DOHH2 (cell line): ENCODE data around the gene SON.
A peak's percentile ranks its signal among the peaks of the same experiment; 100 is the strongest.

ENCODE experiments used
- H3F3A ChIP-seq: fragments of 200-600 bp; sonication (generic), shearing (Covaris generic); 2 replicates; pipeline ENCODE4 v1.6.0; 2016; ENCODE audit warnings: antibody characterized with exemption, mild to moderate bottlenecking; ENCODE audit not compliant: control insufficient read depth, insufficient read depth
- H3K27ac ChIP-seq: fragments of 200-600 bp; sonication (generic); 2 replicates; pipeline ENCODE4 v1.5.1; 2014; ENCODE audit warnings: low read depth, mild to moderate bottlenecking, low read length, moderate library complexity
- H3K27me3 ChIP-seq: fragments of 200-600 bp; sonication (generic); 2 replicates; pipeline ENCODE4 v1.6.1; 2014; ENCODE audit warnings: mild to moderate bottlenecking, low read length, mixed read lengths; ENCODE audit not compliant: control insufficient read depth
- H3K36me3 ChIP-seq: fragments of 200-600 bp; sonication (generic); 2 replicates; pipeline ENCODE4 v1.6.1; 2014; ENCODE audit warnings: mild to moderate bottlenecking, low read length, moderate library complexity, mixed read lengths; ENCODE audit not compliant: control insufficient read depth
- H3K4me1 ChIP-seq: fragments of 200-600 bp; sonication (generic); 2 replicates; pipeline ENCODE4 v1.6.1; 2014; ENCODE audit warnings: mild to moderate bottlenecking, low read length, mixed read lengths; ENCODE audit not compliant: control insufficient read depth
- H3K4me2 ChIP-seq: fragments of 200-600 bp; sonication (generic); 2 replicates; pipeline ENCODE4 v1.6.0; 2014; ENCODE audit warnings: mild to moderate bottlenecking, low read length, moderate library complexity
- H3K4me3 ChIP-seq: fragments of 200-600 bp; sonication (generic); 2 replicates; pipeline ENCODE4 v1.5.1; 2014; ENCODE audit warnings: mild to moderate bottlenecking, low read length, mixed read lengths
- H3K79me2 ChIP-seq: fragments of 200-600 bp; sonication (generic); 2 replicates; pipeline ENCODE4 v1.6.1; 2014; ENCODE audit warnings: mild to moderate bottlenecking, low read length, mixed read lengths; ENCODE audit not compliant: control insufficient read depth
- H3K9me2 ChIP-seq: fragments of 200-600 bp; sonication (generic); replicated peaks from 2 replicates; pipeline ENCODE4 v1.6.1; 2014; ENCODE audit warnings: mild to moderate bottlenecking, low read length, mixed read lengths; ENCODE audit not compliant: control insufficient read depth
- H3K9me3 ChIP-seq: fragments of 200-600 bp; sonication (generic); 2 replicates; pipeline ENCODE4 v1.6.1; 2014; ENCODE audit warnings: antibody characterized with exemption, low read length, mixed read lengths; ENCODE audit not compliant: control insufficient read depth, insufficient read depth
- H4K20me1 ChIP-seq: fragments of 200-600 bp; sonication (generic); 2 replicates; pipeline ENCODE4 v1.6.0; 2014; ENCODE audit warnings: low read depth, mild to moderate bottlenecking, antibody characterized with exemption, low read length, moderate library complexity; ENCODE audit not compliant: control insufficient read depth, insufficient read depth
- EZH2phosphoT487 ChIP-seq: fragments of 200-600 bp; sonication (generic); IDR thresholded peaks from 2 replicates; pipeline ENCODE4 v1.6.1; 2017; ENCODE audit warnings: borderline replicate concordance, mild to moderate bottlenecking, antibody characterized with exemption, low read length, moderate library complexity, mixed read lengths
- TF ChIP-seq, protein P1 (sequence below): fragments of 200-600 bp; sonication (generic); IDR thresholded peaks from one replicate; pipeline ENCODE4 v1.5.1; 2014; ENCODE audit warnings: antibody characterized with exemption, mild to moderate bottlenecking, low read depth, low read length; ENCODE audit not compliant: poor library complexity, severe bottlenecking

Gene SON

DNA sequence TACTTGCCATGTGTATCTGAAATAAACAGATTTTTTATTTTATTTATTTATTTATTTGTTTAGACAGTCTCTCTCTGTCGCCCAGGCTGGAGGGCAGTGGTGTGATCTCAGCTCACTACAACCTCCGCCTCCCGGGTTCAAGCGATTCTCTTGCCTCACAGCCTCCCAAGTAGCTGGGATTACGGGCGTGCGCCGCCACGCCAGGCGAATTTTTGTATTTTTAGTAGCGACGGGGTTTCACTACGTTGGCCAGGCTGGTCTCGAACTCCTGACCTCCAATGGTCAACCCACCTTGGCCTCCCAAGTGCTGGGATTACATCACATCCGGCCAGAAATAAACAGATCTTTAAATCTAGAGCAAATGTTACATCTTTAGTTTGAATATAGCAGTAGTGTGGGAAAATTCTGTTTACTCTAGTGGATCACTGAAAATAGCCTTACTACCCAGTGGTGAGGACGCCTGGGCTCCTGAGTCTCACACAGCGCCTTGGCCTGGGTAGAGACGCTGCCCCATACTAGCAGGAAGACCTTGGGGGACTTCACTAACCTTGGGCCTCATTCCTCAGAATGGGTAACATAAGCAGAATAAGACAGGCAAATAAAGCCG is 1.6 kb upstream of the SON start:
- no peaks in the 10 kb centered on the region for H3K9me3 ChIP-seq
- peaks cover 28% of the 10 kb centered on the region for H3K4me1 ChIP-seq
- peaks cover 14% of the 10 kb centered on the region; the same call in 1 of the 2 replicates for H3F3A ChIP-seq
- TF ChIP-seq EZH2phosphoT487: no peak
- TF ChIP-seq, protein P1, sequence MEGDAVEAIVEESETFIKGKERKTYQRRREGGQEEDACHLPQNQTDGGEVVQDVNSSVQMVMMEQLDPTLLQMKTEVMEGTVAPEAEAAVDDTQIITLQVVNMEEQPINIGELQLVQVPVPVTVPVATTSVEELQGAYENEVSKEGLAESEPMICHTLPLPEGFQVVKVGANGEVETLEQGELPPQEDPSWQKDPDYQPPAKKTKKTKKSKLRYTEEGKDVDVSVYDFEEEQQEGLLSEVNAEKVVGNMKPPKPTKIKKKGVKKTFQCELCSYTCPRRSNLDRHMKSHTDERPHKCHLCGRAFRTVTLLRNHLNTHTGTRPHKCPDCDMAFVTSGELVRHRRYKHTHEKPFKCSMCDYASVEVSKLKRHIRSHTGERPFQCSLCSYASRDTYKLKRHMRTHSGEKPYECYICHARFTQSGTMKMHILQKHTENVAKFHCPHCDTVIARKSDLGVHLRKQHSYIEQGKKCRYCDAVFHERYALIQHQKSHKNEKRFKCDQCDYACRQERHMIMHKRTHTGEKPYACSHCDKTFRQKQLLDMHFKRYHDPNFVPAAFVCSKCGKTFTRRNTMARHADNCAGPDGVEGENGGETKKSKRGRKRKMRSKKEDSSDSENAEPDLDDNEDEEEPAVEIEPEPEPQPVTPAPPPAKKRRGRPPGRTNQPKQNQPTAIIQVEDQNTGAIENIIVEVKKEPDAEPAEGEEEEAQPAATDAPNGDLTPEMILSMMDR: no peak
- H3K9me2 ChIP-seq: no peaks in the 10 kb centered on the region
- peak overlapping the region; percentile 97 for H3K27ac ChIP-seq
- no peaks in the 10 kb centered on the region for H3K27me3 ChIP-seq
- H3K4me2 ChIP-seq: peak overlapping the region; percentile 96
- H4K20me1 ChIP-seq: peaks cover 23% of the 10 kb centered on the region
- peak overlapping the region; percentile 96 for H3K4me3 ChIP-seq
- H3K36me3 ChIP-seq: peaks cover 89% of the 10 kb centered on the region
- H3K79me2 ChIP-seq: peaks cover 98% of the 10 kb centered on the region

DNA sequence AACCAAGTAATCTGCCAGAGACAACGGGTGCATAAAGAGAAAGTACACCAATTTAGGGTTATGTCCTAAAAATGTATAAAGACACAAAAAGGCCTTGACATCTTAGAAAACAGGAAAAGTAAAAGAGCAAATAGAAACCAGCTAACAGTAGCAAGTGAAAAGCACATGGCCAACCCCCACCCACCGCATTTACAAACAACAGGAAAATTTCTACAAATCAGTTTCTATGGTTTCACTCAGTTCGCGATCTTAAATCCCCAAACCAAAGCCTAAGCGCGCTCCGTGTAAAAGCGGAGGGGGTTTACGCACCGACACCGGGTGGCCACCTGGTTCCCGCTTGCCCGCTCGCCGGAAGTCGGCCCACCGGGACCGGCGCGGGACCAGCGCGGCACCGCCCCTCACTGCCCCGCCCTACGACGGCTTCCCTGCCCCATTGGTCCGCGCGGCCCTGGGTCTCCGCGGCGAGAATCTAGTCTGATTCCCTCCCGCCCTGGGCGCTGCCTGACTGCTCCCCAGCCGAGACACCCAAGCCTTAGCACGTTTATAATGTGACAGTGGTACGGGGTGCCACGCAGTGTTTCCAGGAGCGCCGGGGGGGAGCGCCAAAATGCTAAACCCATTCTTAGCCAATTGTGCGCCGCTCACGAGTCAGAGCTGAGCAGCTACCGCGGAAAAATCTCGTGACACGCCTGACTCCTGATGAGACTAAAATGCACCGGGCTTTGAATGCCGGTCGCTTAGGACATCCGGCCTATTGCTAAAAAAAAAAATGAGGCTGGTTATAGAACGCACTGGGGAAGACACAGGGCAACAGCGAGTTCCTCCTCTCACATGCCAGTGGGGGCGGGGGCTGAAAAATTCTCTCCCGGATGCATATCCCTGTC is 840 bp upstream of the SON start, which contains the start of gene GART:
TSS of gene GART (minus strand) at position 362 of the 884 bp plus-strand sequence. CDS start 2,802 bp downstream, outside the sequence.
- peaks cover 23% of the 10 kb centered on the region for H4K20me1 ChIP-seq
- H3K27me3 ChIP-seq: no peaks in the 10 kb centered on the region
- peaks cover 89% of the 10 kb centered on the region for H3K36me3 ChIP-seq
- H3K27ac ChIP-seq: peak within 1 kb of the TSS; percentile 97
- H3K79me2 ChIP-seq: peaks cover 98% of the 10 kb centered on the region
- peaks cover 28% of the 10 kb centered on the region for H3K4me1 ChIP-seq
- no peaks in the 10 kb centered on the region for H3K9me3 ChIP-seq
- TF ChIP-seq, protein P1: no peak
- no peak for TF ChIP-seq EZH2phosphoT487
- peak within 1 kb of the TSS; percentile 96 for H3K4me3 ChIP-seq
- no peaks in the 10 kb centered on the region for H3K9me2 ChIP-seq
- peak within 1 kb of the TSS; percentile 96 for H3K4me2 ChIP-seq
- peaks cover 14% of the 10 kb centered on the region; the same call in 1 of the 2 replicates for H3F3A ChIP-seq

DNA sequence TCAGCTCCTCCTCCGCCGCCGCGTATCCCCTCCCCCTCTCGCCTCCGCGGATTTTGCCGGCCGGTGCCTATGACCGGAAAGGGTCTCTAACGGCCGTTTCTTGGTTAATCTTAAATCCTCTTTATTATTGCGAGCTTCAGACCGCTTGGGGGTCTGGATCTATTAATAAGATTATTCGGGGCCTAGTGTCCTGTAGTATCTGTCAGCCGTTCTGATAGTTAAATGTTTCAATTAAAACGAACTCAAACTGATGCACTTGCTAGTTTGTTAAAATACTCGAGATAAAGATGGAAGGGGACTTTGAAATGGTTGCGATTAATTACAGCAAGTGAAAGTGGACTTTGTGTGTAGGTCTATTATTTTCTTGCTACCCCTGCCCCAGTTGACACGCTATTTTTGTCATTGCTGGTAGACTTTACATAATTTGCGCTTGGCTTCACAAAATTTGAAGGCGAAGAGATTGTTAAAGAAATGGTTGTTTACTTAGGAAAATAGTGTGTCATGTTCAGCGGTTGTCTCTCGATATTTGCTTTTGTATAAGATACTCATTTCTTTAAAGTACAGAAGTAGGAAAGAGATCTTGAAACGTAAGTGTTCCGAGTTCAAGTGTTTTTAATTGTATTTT is 779 bp downstream of the SON start:
- peaks cover 88% of the 10 kb centered on the region for H3K36me3 ChIP-seq

More for the DNA sequence above, 779 bp downstream of the SON start:
- Histone ChIP-seq H3K27ac (peak overlapping the region; percentile 97), H3K79me2 (peaks cover 98% of the 10 kb centered on the region), H3K27me3 (no peaks in the 10 kb centered on the region), H3K4me3 (peak overlapping the region; percentile 96), H3K9me3 (no peaks in the 10 kb centered on the region), H3K9me2 (no peaks in the 10 kb centered on the region), H3F3A (peaks cover 14% of the 10 kb centered on the region; the same call in 1 of the 2 replicates), H3K4me1 (peaks cover 28% of the 10 kb centered on the region), H4K20me1 (peaks cover 23% of the 10 kb centered on the region), H3K4me2 (peak overlapping the region; percentile 85)
- TF ChIP-seq, protein P1: no peak
- no peak for TF ChIP-seq EZH2phosphoT487
